Posterior cingulate gyrus (tissue), 11 donors: Measurements from ENCODE around the gene CAMTA1.
A peak's percentile ranks its signal among the peaks of the same experiment; 100 is the strongest.

ENCODE experiments used
- DNase-seq, 10 donors: peaks; one replicate each; pipeline versions ENCODE4 v3.0.0 to v3.0.0-alpha.2; 2020 to 2021; ENCODE audit warnings: mixed read lengths in 3 of 10
- intact Hi-C: fragments of 100-400 bp; cut with DNase I; formaldehyde crosslinking; loops from one replicate; pipeline ENCODE4 v1.15.1; 2023

Gene CAMTA1

GRCh38 chr1:7043191-7043549 lies 257.9 kb downstream of the CAMTA1 start:
- no peak for DNase-seq
- intact Hi-C loops, result no loop called here

GRCh38 chr1:7043719-7044535 lies 258.7 kb downstream of the CAMTA1 start:
- intact Hi-C loops, result no loop called here
- peak in 1 of 10 donors; percentile 67 for DNase-seq

- intact Hi-C loops, result no loop called here
- no peak for DNase-seq
Measured at GRCh38 chr1:7045897-7046296, 260.6 kb downstream of the CAMTA1 start.

- DNase-seq, result peak in 1 of 10 donors; percentile 33
- intact Hi-C loops, result no loop called here
Measured at GRCh38 chr1:7046314-7046713, 261.1 kb downstream of the CAMTA1 start.

GRCh38 chr1:7046891-7047290 lies 261.6 kb downstream of the CAMTA1 start:
- DNase-seq, result no peak
- intact Hi-C loops, result no loop called here

- DNase-seq, result peak in 1 of 10 donors; percentile 6
- intact Hi-C loops, result no loop called here
Measured at GRCh38 chr1:7047866-7048265, 262.6 kb downstream of the CAMTA1 start.

- DNase-seq, result peak in 1 of 10 donors; percentile 15
- intact Hi-C loops, result no loop called here
Measured at GRCh38 chr1:7048395-7048794, 263.1 kb downstream of the CAMTA1 start.

- intact Hi-C loops, result no loop called here
- peak in 1 of 10 donors; percentile 73 for DNase-seq
Measured at GRCh38 chr1:7049913-7050625, 264.8 kb downstream of the CAMTA1 start.

GRCh38 chr1:7050751-7051665 lies 265.8 kb downstream of the CAMTA1 start:
- DNase-seq, result peak in 3 of 10 donors; percentile 36 to 72 (median 64)
- intact Hi-C loops, result no loop called here

- DNase-seq, result peak in 1 of 10 donors; percentile 67
- intact Hi-C loops, result no loop called here
Measured at GRCh38 chr1:7052701-7053100, 267.4 kb downstream of the CAMTA1 start.

- intact Hi-C loops, result no loop called here
- peak in 1 of 10 donors; percentile 33 for DNase-seq
Measured at GRCh38 chr1:7060745-7061144, 275.5 kb downstream of the CAMTA1 start.

- peak in 1 of 10 donors; percentile 78 for DNase-seq
- intact Hi-C loops, result no loop called here
Measured at GRCh38 chr1:7062346-7063061, 277.2 kb downstream of the CAMTA1 start.

GRCh38 chr1:7063981-7064380 lies 278.7 kb downstream of the CAMTA1 start:
- no peak for DNase-seq
- intact Hi-C loops, result no loop called here

GRCh38 chr1:7068552-7068951 lies 283.3 kb downstream of the CAMTA1 start:
- peak in 1 of 10 donors; percentile 30 for DNase-seq
- intact Hi-C loops, result no loop called here

GRCh38 chr1:7069931-7070330 lies 284.7 kb downstream of the CAMTA1 start:
- intact Hi-C loops, result loop anchor here (2.0 to 10.0 kb wide), 3 partner anchors 275 to 575 kb away; no protein-coding TSS in a partner anchor
- peak in 2 of 10 donors; percentile 58 to 77 for DNase-seq

GRCh38 chr1:7070389-7071029 lies 285.3 kb downstream of the CAMTA1 start:
- intact Hi-C loops, result loop anchor here (2.0 to 10.0 kb wide), 3 partner anchors 276 to 574 kb away; no protein-coding TSS in a partner anchor
- peak in 9 of 10 donors; percentile 39 to 94 (median 66) for DNase-seq

GRCh38 chr1:7076117-7076516 lies 290.9 kb downstream of the CAMTA1 start:
- intact Hi-C loops, result loop anchor here (10.0 kb wide), 2 partner anchors 351 to 569 kb away; no protein-coding TSS in a partner anchor
- no peak for DNase-seq

- intact Hi-C loops, result loop anchor here (10.0 kb wide), 2 partner anchors 352 to 568 kb away; no protein-coding TSS in a partner anchor
- no peak for DNase-seq
Measured at GRCh38 chr1:7076572-7076971, 291.3 kb downstream of the CAMTA1 start.

GRCh38 chr1:7077136-7077535 lies 291.9 kb downstream of the CAMTA1 start:
- intact Hi-C loops, result loop anchor here (10.0 kb wide), 2 partner anchors 352 to 568 kb away; no protein-coding TSS in a partner anchor
- peak in 2 of 10 donors; percentile 47 to 52 for DNase-seq
